ENCODE data around the gene AGAP1. TPM values are rescaled to one million over a fixed set of nuclear protein-coding genes. Genes with fewer than 3 reads are reported as not detected.

Gene AGAP1
- total and polyA plus RNA-seq, 8 donors: 5.0 to 27.6 (median 17.4) TPM

- no peak for ATAC-seq
- TF ChIP-seq CTCF (IDR thresholded peaks at IDR 0.05): no peak
Observed at GRCh38 chr2:235851828-235852525, 358.1 kb downstream of the AGAP1 start.

GRCh38 chr2:235852526-235852920, 358.7 kb downstream of the AGAP1 start:
- DNase-seq (no peak), FAIRE-seq (no peak), ATAC-seq (no peak)
- Histone ChIP-seq H3K4me3 (no peak overlapping the region), H3K36me3 (no peaks in the 10 kb centered on the region), H3K27me3 (no peaks in the 10 kb centered on the region), H3K27ac (no peak overlapping the region), H3K9me3 (no peaks in the 10 kb centered on the region), H3K4me1 (no peaks in the 10 kb centered on the region)
- no peak for TF ChIP-seq CTCF (IDR thresholded peaks at IDR 0.05)
- intact Hi-C loops (cut with DNase I): no loop called here
- WGBS, 2 donors: 72 to 74% methylated on average over 11 of the region's 11 CpGs

More at GRCh38 chr2:235851828-235852525, 358.1 kb downstream of the AGAP1 start:
- WGBS, 2 donors: 93 to 94% methylated on average over 26 of the region's 26 CpGs
- no peaks in the 10 kb centered on the region for H3K4me1 ChIP-seq
- no peaks in the 10 kb centered on the region for H3K9me3 ChIP-seq
- intact Hi-C loops (cut with DNase I): no loop called here
- no peak overlapping the region for H3K27ac ChIP-seq
- DNase-seq (no peak), FAIRE-seq (no peak)
- H3K36me3 ChIP-seq: no peaks in the 10 kb centered on the region
- H3K4me3 ChIP-seq: no peak overlapping the region
- H3K27me3 ChIP-seq: no peaks in the 10 kb centered on the region

GRCh38 chr2:235854276-235854675, 360.4 kb downstream of the AGAP1 start:
- ATAC-seq (no peak), FAIRE-seq (no peak), DNase-seq (no peak)
- Histone ChIP-seq H3K27me3 (no peaks in the 10 kb centered on the region), H3K4me3 (no peak overlapping the region), H3K9me3 (no peaks in the 10 kb centered on the region), H3K4me1 (no peaks in the 10 kb centered on the region), H3K36me3 (no peaks in the 10 kb centered on the region), H3K27ac (no peak overlapping the region)
- TF ChIP-seq CTCF (IDR thresholded peaks at IDR 0.05): no peak
- intact Hi-C loops (cut with DNase I): no loop called here
- 93 to 95% methylated on average over 9 of the region's 9 CpGs for whole genome bisulfite sequencing, 2 donors

- Histone ChIP-seq H3K36me3 (no peaks in the 10 kb centered on the region), H3K27ac (no peak overlapping the region), H3K9me3 (no peaks in the 10 kb centered on the region), H3K4me3 (no peak overlapping the region), H3K27me3 (no peaks in the 10 kb centered on the region), H3K4me1 (no peaks in the 10 kb centered on the region)
- no peak for TF ChIP-seq CTCF (IDR thresholded peaks at IDR 0.05)
- WGBS, 2 donors: 97% methylated on average over 7 of the region's 7 CpGs
- no peak for DNase-seq
- no peak for ATAC-seq
- intact Hi-C loops (cut with DNase I): no loop called here
- FAIRE-seq: no peak
Observed at GRCh38 chr2:235855011-235855410, 361.2 kb downstream of the AGAP1 start.

- H3K27me3 ChIP-seq: no peaks in the 10 kb centered on the region
- 96 to 98% methylated on average over 11 of the region's 11 CpGs for WGBS, 2 donors
- intact Hi-C loops (cut with DNase I): no loop called here
- H3K4me1 ChIP-seq: no peaks in the 10 kb centered on the region
- FAIRE-seq (no peak), DNase-seq (no peak), ATAC-seq (no peak)
- H3K9me3 ChIP-seq: no peaks in the 10 kb centered on the region
- no peak overlapping the region for H3K4me3 ChIP-seq
- no peak for TF ChIP-seq CTCF (IDR thresholded peaks at IDR 0.05)
- no peaks in the 10 kb centered on the region for H3K36me3 ChIP-seq
- H3K27ac ChIP-seq: no peak overlapping the region
Observed at GRCh38 chr2:235856151-235856854, 362.5 kb downstream of the AGAP1 start.
